PC-3 (cell line): ENCODE measurements around the gene VTI1A.

ENCODE experiments used
- CTCF ChIP-seq: fragments of 300-600 bp; sonication (generic); conservative IDR thresholded peaks from 2 replicates; pipeline ENCODE4 v1.5.1; 2017; ENCODE audit warnings: antibody characterized with exemption, low read depth, mild to moderate bottlenecking, low read length
- EZH2phosphoT487 ChIP-seq: fragments of 300-600 bp; sonication (generic); IDR thresholded peaks from 2 replicates; pipeline ENCODE4 v1.6.1; 2018; ENCODE audit warnings: mild to moderate bottlenecking, antibody characterized with exemption, low read length, borderline replicate concordance

- no peak for TF ChIP-seq CTCF
- no peak for TF ChIP-seq EZH2phosphoT487
These were observed 116.0 kb downstream of the VTI1A start for GRCh38 chr10:112562809-112563663.
